ENCODE results near the gene IQSEC1. TPM values are rescaled to one million over a fixed set of nuclear protein-coding genes. Genes with fewer than 3 reads are reported as not detected.

Gene IQSEC1
- total RNA-seq, 4 donors from 2014 or later: 24.0 to 43.0 (median 31.8) TPM

DNA sequence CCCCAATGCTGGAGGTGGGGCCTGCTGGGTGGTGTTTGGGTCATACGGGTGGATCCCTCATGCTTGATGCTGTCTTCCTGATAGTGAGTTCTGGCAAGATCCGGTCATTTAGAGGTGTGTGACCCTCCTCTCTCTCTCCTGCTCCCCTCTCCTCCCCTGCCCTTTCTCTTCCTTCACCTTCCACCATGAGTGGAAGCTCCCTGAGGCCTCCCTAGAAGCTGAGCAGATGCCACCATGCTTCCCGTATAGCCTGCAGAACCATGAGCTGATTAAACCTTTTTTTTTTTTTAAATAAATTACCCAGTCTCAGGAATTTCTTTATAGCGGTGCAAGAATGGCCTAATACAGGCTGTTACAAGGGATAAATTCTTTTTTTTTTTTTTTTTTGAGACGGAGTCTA lies 36.3 kb upstream of the IQSEC1 start:
- no peak overlapping the region for H3K4me3 ChIP-seq

DNA sequence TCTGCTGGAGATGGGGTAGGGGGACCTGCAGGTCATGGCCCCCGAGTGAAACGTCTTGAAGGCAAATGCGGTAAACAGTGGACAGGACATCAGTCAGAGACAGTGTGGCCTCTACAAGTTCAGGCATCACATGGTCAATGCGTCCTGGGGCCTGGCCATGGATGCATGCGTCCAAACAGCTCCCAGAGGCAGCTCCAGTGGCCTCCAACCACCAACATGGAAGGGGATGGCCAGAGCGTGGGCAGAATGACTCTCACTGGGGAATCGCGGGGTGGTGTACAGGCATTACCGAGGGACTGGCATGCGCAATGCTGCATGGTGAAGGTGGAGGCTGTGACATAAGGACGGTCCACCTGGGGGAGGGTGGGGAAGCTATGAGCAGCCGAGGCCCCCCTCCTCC lies 35.6 kb upstream of the IQSEC1 start:
- in situ Hi-C loops (cut with MboI; ENCODE audit: low pct_ligation_motif_present in 1 of 4, low pct_unique_long_range_greater_than_20kb in 1 of 4, low sequenced_read_pairs in 3 of 4) (no loop called here), intact Hi-C loops (cut with DNase I; ENCODE audit: low total_unique reads) (no loop called here)
- Histone ChIP-seq H3K9me3 (no peaks in the 10 kb centered on the region), H3K27ac (no peak overlapping the region), H3K4me3 (no peak overlapping the region), H3K27me3 (no peaks in the 10 kb centered on the region), H3K4me1 (peaks cover 9 to 20% (median 16%) of the 10 kb centered on the region in 4 donors), H3K36me3 (no peaks in the 10 kb centered on the region)
- WGBS, 2 donors (ENCODE audit: low coverage in 1 of 2): 94 to 95% methylated on average over 7 to 12 of the region's 12 CpGs
- TF ChIP-seq, protein P1, sequence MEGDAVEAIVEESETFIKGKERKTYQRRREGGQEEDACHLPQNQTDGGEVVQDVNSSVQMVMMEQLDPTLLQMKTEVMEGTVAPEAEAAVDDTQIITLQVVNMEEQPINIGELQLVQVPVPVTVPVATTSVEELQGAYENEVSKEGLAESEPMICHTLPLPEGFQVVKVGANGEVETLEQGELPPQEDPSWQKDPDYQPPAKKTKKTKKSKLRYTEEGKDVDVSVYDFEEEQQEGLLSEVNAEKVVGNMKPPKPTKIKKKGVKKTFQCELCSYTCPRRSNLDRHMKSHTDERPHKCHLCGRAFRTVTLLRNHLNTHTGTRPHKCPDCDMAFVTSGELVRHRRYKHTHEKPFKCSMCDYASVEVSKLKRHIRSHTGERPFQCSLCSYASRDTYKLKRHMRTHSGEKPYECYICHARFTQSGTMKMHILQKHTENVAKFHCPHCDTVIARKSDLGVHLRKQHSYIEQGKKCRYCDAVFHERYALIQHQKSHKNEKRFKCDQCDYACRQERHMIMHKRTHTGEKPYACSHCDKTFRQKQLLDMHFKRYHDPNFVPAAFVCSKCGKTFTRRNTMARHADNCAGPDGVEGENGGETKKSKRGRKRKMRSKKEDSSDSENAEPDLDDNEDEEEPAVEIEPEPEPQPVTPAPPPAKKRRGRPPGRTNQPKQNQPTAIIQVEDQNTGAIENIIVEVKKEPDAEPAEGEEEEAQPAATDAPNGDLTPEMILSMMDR (IDR thresholded peaks at IDR 0.05): no peak
- TF ChIP-seq EP300 (IDR thresholded peaks at IDR 0.05; ENCODE audit: low read depth): no peak
- TF ChIP-seq POLR2AphosphoS5 (IDR thresholded peaks at IDR 0.05): no peak
- TF ChIP-seq POLR2A (IDR thresholded peaks at IDR 0.05): no peak
- DNase-seq: no peak

More for the DNA sequence above, 36.3 kb upstream of the IQSEC1 start:
- Histone ChIP-seq H3K27me3 (no peaks in the 10 kb centered on the region), H3K4me1 (peaks cover 9 to 20% (median 16%) of the 10 kb centered on the region in 4 donors), H3K27ac (no peak overlapping the region), H3K9me3 (no peaks in the 10 kb centered on the region), H3K36me3 (no peaks in the 10 kb centered on the region)
- in situ Hi-C loops (cut with MboI; ENCODE audit: low pct_ligation_motif_present in 1 of 4, low pct_unique_long_range_greater_than_20kb in 1 of 4, low sequenced_read_pairs in 3 of 4): no loop called here
- intact Hi-C loops (cut with DNase I; ENCODE audit: low total_unique reads): no loop called here
- no peak for TF ChIP-seq POLR2A (IDR thresholded peaks at IDR 0.05)
- TF ChIP-seq EP300 (IDR thresholded peaks at IDR 0.05; ENCODE audit: low read depth): no peak
- no peak for TF ChIP-seq POLR2AphosphoS5 (IDR thresholded peaks at IDR 0.05)
- TF ChIP-seq, protein P1 (IDR thresholded peaks at IDR 0.05): no peak
- WGBS, 2 donors (ENCODE audit: low coverage in 1 of 2): 95 to 100% methylated on average over 2 to 5 of the region's 5 CpGs
- DNase-seq: no peak

DNA sequence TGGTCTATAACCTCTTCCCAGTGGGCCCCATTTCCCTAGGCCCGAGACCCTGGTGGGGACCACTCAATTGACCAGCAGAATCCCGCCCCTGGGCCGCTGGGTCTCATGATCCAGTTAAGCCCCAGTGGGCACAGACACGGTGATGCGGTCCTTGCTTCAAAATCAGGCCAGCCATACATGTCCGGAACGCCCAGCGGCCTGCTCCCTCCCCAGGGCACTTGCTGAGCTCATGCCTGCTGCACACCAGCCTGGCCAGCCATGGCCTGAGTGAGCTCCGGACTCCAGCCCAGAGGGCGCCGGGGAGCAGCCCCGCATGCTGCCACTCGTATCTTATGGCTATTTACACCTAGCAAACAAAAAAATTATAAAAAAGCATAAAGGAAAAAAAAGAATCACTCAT lies 34.4 kb upstream of the IQSEC1 start:
- no peaks in the 10 kb centered on the region for H3K36me3 ChIP-seq
- intact Hi-C loops (cut with DNase I; ENCODE audit: low total_unique reads): no loop called here
- TF ChIP-seq, protein P1 (IDR thresholded peaks at IDR 0.05): no peak
- no peak for TF ChIP-seq POLR2A (IDR thresholded peaks at IDR 0.05)
- TF ChIP-seq POLR2AphosphoS5 (IDR thresholded peaks at IDR 0.05): no peak
- no peak for TF ChIP-seq EP300 (IDR thresholded peaks at IDR 0.05; ENCODE audit: low read depth)
- H3K27ac ChIP-seq: no peak overlapping the region
- no peaks in the 10 kb centered on the region for H3K9me3 ChIP-seq
- no peak overlapping the region for H3K4me3 ChIP-seq
- in situ Hi-C loops (cut with MboI; ENCODE audit: low pct_ligation_motif_present in 1 of 4, low pct_unique_long_range_greater_than_20kb in 1 of 4, low sequenced_read_pairs in 3 of 4): no loop called here
- no peak for DNase-seq
- peaks cover 9 to 20% (median 16%) of the 10 kb centered on the region in 4 donors for H3K4me1 ChIP-seq
- no peaks in the 10 kb centered on the region for H3K27me3 ChIP-seq
- WGBS, 2 donors (ENCODE audit: low coverage in 1 of 2): 67 to 84% methylated on average over 2 to 13 of the region's 13 CpGs

DNA sequence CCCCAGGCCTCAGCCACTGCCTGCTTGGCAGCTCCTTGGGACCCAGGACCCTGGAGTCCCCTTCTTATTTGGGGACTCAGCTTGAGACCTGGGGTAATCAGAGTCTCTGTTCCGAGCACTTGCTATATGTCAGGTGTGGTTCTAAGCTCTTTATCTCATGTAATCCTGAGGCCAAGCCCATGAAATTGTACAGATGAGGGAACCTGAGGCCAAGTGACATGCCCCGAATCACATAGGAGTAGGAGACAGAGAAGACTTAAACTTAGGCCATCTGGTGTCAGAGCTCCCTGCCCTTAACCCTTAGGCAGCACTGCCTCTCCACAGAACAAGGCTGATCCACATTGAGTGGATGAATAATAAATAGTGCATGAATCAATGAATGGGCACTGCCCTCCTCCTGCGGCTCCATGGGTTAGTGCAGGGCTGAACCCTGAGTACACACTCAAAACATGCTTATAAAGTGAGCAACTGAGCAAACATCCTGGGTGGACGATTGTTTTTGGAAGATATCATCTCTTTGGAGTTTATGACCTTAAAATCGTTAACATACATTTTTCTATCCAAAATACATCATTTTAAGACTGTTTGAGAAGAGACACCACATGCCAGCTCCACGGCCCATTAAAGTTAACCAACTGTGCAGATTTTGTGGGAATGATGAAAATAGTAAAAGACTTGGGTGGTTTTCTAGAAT lies 33.2 kb upstream of the IQSEC1 start:
- TF ChIP-seq POLR2AphosphoS5 (IDR thresholded peaks at IDR 0.05): no peak
- Histone ChIP-seq H3K4me1 (peaks cover 9 to 13% (median 12%) of the 10 kb centered on the region in 4 donors), H3K4me3 (no peak overlapping the region), H3K27me3 (no peaks in the 10 kb centered on the region), H3K27ac (no peak overlapping the region), H3K9me3 (no peaks in the 10 kb centered on the region), H3K36me3 (no peaks in the 10 kb centered on the region)
- in situ Hi-C loops (cut with MboI; ENCODE audit: low pct_ligation_motif_present in 1 of 4, low pct_unique_long_range_greater_than_20kb in 1 of 4, low sequenced_read_pairs in 3 of 4) (no loop called here), intact Hi-C loops (cut with DNase I; ENCODE audit: low total_unique reads) (no loop called here)
- no peak for DNase-seq
- WGBS, 2 donors (ENCODE audit: low coverage in 1 of 2): 50 to 58% methylated on average over 3 to 6 of the region's 6 CpGs

DNA sequence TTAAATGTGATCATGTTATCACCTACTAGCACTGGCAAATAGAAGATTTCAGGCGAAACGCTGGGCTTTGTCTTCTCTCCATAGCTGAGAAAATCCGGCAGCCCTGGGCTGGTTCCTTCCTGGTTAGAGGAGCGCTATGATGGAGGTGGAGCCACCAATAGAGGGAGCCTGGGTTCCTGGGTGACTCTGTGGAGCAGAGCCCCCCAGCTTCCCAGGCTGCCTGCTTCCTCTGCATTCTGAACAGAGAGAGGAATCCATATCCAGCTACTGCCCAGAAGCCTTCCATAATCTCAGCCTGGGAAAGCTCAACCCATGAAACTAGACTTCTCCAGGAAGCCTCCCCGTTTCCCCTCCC lies 32.6 kb upstream of the IQSEC1 start:
- Histone ChIP-seq H3K4me3 (no peak overlapping the region), H3K36me3 (no peaks in the 10 kb centered on the region), H3K4me1 (peaks cover 3 to 7% (median 6%) of the 10 kb centered on the region in 4 donors), H3K27ac (no peak overlapping the region), H3K27me3 (no peaks in the 10 kb centered on the region), H3K9me3 (no peaks in the 10 kb centered on the region)
- WGBS, 2 donors (ENCODE audit: low coverage in 1 of 2): 94% methylated on average over 5 of the region's 5 CpGs; no CpG with 5 or more reads in 1 of the 2 donors
- TF ChIP-seq POLR2AphosphoS5 (IDR thresholded peaks at IDR 0.05) (no peak), POLR2A (IDR thresholded peaks at IDR 0.05) (no peak), EP300 (IDR thresholded peaks at IDR 0.05; ENCODE audit: low read depth) (no peak)
- TF ChIP-seq, protein P1 (IDR thresholded peaks at IDR 0.05): no peak
- intact Hi-C loops (cut with DNase I; ENCODE audit: low total_unique reads): no loop called here
- in situ Hi-C loops (cut with MboI; ENCODE audit: low pct_ligation_motif_present in 1 of 4, low pct_unique_long_range_greater_than_20kb in 1 of 4, low sequenced_read_pairs in 3 of 4): no loop called here
- no peak for DNase-seq

All from transverse colon (tissue), 4 donors.